ENCODE results near the gene RNF115. TPM values are rescaled to one million over a fixed set of nuclear protein-coding genes. Genes with fewer than 3 reads are reported as not detected.

Gene RNF115
- total and polyA plus RNA-seq, 2 of the 13 experiments (the other 11 are each of a cell fraction or from before 2014, with no cell fraction given), result 6.0 to 10.1 TPM

- TF ChIP-seq, protein P1, sequence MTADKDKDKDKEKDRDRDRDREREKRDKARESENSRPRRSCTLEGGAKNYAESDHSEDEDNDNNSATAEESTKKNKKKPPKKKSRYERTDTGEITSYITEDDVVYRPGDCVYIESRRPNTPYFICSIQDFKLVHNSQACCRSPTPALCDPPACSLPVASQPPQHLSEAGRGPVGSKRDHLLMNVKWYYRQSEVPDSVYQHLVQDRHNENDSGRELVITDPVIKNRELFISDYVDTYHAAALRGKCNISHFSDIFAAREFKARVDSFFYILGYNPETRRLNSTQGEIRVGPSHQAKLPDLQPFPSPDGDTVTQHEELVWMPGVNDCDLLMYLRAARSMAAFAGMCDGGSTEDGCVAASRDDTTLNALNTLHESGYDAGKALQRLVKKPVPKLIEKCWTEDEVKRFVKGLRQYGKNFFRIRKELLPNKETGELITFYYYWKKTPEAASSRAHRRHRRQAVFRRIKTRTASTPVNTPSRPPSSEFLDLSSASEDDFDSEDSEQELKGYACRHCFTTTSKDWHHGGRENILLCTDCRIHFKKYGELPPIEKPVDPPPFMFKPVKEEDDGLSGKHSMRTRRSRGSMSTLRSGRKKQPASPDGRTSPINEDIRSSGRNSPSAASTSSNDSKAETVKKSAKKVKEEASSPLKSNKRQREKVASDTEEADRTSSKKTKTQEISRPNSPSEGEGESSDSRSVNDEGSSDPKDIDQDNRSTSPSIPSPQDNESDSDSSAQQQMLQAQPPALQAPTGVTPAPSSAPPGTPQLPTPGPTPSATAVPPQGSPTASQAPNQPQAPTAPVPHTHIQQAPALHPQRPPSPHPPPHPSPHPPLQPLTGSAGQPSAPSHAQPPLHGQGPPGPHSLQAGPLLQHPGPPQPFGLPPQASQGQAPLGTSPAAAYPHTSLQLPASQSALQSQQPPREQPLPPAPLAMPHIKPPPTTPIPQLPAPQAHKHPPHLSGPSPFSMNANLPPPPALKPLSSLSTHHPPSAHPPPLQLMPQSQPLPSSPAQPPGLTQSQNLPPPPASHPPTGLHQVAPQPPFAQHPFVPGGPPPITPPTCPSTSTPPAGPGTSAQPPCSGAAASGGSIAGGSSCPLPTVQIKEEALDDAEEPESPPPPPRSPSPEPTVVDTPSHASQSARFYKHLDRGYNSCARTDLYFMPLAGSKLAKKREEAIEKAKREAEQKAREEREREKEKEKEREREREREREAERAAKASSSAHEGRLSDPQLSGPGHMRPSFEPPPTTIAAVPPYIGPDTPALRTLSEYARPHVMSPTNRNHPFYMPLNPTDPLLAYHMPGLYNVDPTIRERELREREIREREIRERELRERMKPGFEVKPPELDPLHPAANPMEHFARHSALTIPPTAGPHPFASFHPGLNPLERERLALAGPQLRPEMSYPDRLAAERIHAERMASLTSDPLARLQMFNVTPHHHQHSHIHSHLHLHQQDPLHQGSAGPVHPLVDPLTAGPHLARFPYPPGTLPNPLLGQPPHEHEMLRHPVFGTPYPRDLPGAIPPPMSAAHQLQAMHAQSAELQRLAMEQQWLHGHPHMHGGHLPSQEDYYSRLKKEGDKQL (CRISPR knock-in tag; IDR thresholded peaks at IDR 0.05; ENCODE audit: low read depth), result no peak
- TF ChIP-seq RFXAP (CRISPR knock-in tag; IDR thresholded peaks at IDR 0.05; ENCODE audit: borderline replicate concordance), result peak; percentile 63; the same call in 1 of the 2 replicates
Measured at GRCh38 chr1:145714524-145715111, 109.3 kb downstream of the RNF115 start (continued).

DNA sequence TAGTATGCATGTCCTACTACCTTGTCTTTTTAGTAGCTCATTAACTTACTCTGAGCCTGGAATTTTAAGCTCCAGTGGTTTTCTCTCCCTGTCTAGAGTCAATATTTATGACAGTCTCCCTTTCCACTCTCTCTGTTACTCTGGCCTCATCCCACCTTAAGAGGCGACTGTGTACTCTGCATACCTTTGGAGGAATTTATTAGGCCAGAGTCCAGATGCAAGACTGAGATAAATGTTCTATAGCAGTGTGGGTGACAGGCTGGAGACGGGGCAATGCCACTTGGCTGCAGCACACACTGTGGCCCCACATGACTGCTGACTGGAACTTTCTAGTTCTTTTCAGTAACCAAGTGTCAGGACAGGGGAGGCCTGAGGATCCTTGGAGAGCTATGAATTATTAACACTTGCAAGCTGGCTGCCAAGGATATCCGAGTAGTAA is 112.7 kb downstream of the RNF115 start:
- peak overlapping the region; percentile 75 for H3K27ac ChIP-seq (ENCODE audit: extremely low read length, insufficient read depth, low read length)
- peak overlapping the region; percentile 11; the same call in 1 of the 2 replicates for H3K9ac ChIP-seq (ENCODE audit: insufficient read depth, low read depth, low read length)
- H3K27me3 ChIP-seq (ENCODE audit: control insufficient read depth in 1 of 2, insufficient read depth in 2 of 2, low read length in 2 of 2), result no peaks in the 10 kb centered on the region
- no TSS peak for BruUV-seq (replicated peaks)
- no peaks in the 10 kb centered on the region for H3K36me3 ChIP-seq (replicated peaks in 1 of 2; ENCODE audit: control insufficient read depth in 1 of 2, insufficient read depth in 2 of 2, low read length in 2 of 2)
- DNase-seq (ENCODE audit: low spot score), result peak; percentile 95
- no peaks in the 10 kb centered on the region for H3K9me3 ChIP-seq (ENCODE audit: low read length)
- in situ Hi-C loops (cut with HindIII; ENCODE audit: extremely low pct_ligation_motif_present, low pct_unique_long_range_greater_than_20kb) (no loop called here), intact Hi-C loops (cut with micrococcal nuclease; ENCODE audit: unreplicated experiment) (no loop called here)
- ChIA-PET CTCF (ENCODE audit: low intra/inter-chr PET ratio, low total read pairs) (no interaction called here), POLR2A (interaction anchor here (0.7 to 2.0 kb wide), 6 partner anchors 8 to 332 kb away, joined by 3 to 23 read pairs (median 4); partner anchors contain the start of genes ANKRD34A, POLR3C, POLR3GL and RNF115)
- ATAC-seq, result peak; percentile 76
- peak overlapping the region; percentile 69 for H3K4me2 ChIP-seq (ENCODE audit: low read depth, low read length)
- WGBS (ENCODE audit: low lambda C conversion rate), result 0% methylated on average over 3 of the region's 3 CpGs
- peak; percentile 85 for FAIRE-seq
- no peak overlapping the region for H2AFZ ChIP-seq (ENCODE audit: low read length)
- H3K79me2 ChIP-seq (ENCODE audit: insufficient read depth, low read length), result peaks cover 5% of the 10 kb centered on the region
- peak overlapping the region in 1 of 3 experiments; percentile 13; a peak in 1 of 6 replicates for H3K4me3 ChIP-seq (replicated peaks in 1 of 3; ENCODE audit: insufficient read depth in 1 of 3, low read depth in 2 of 3, low read length in 3 of 3)
- peaks cover 98% of the 10 kb centered on the region for H3K4me1 ChIP-seq (ENCODE audit: insufficient read depth, low read length)
- no peaks in the 10 kb centered on the region for H4K20me1 ChIP-seq (ENCODE audit: insufficient read depth, low read length)
- TF ChIP-seq SIX1 (CRISPR knock-in tag; IDR thresholded peaks at IDR 0.05; ENCODE audit: borderline replicate concordance) (0 out of 2 replicates have a peak, but pooled peaks have one; percentile 11), PATZ1 (CRISPR knock-in tag; IDR thresholded peaks at IDR 0.05) (peak; percentile 26; the same call in 1 of the 2 replicates), ZNF576 (CRISPR knock-in tag; IDR thresholded peaks at IDR 0.05) (no peak), FOXA3 (CRISPR knock-in tag; IDR thresholded peaks at IDR 0.05) (peak; percentile 74), LCORL (IDR thresholded peaks at IDR 0.05) (no peak), LCORL (CRISPR knock-in tag; IDR thresholded peaks at IDR 0.05) (peak; percentile 59; the same call in 1 of the 2 replicates), JUND (CRISPR knock-in tag; IDR thresholded peaks at IDR 0.05) (0 out of 2 replicates have a peak, but pooled peaks have one; percentile 29), MIXL1 (CRISPR knock-in tag; IDR thresholded peaks at IDR 0.05) (peak; percentile 77)
- TF ChIP-seq, protein P2, sequence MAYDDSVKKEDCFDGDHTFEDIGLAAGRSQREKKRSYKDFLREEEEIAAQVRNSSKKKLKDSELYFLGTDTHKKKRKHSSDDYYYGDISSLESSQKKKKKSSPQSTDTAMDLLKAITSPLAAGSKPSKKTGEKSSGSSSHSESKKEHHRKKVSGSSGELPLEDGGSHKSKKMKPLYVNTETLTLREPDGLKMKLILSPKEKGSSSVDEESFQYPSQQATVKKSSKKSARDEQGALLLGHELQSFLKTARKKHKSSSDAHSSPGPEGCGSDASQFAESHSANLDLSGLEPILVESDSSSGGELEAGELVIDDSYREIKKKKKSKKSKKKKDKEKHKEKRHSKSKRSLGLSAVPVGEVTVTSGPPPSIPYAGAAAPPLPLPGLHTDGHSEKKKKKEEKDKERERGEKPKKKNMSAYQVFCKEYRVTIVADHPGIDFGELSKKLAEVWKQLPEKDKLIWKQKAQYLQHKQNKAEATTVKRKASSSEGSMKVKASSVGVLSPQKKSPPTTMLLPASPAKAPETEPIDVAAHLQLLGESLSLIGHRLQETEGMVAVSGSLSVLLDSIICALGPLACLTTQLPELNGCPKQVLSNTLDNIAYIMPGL (CRISPR knock-in tag; IDR thresholded peaks at IDR 0.05; ENCODE audit: borderline replicate concordance in 1 of 2, low read depth in 1 of 2), result no peak; a peak in 1 of 4 replicates

Measured in HepG2 (cell line).